Stimulated activated CD8-positive, alpha-beta memory T cell treated with anti-CD3 and anti-CD28 coated beads, Interleukin-7, amount 100 ng/mL, for 48 hours (primary cell): ENCODE measurements around the gene WNT7B.

Source experiments
- DNase-seq, 2 donors: peaks; one replicate each; pipeline ENCODE4 v3.0.0-alpha.2; 2020; ENCODE audit warnings: low read depth in 1 of 2; ENCODE audit errors: extremely low read depth in 1 of 2

WNT7B gene

DNA sequence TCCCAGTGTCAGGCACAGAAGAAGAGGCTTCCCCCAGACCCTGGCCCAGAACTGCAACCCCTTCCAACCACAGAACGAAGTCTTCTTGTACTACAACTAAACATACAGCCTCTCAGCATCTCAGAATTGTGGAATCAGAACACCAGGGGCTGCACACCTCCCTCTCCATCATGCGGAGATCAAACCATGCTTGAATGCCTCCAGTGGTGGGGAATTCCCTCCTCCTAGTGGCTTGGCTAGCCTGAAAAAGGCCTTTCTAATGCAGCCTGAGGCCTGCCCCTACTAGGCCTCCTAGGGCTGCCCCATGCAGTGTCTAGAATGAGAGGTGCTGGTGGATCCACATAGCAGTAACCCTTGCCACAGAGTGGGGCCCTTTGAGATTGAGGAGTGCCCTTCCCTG lies 62.7 kb downstream of the WNT7B start:
- no peak for DNase-seq

DNA sequence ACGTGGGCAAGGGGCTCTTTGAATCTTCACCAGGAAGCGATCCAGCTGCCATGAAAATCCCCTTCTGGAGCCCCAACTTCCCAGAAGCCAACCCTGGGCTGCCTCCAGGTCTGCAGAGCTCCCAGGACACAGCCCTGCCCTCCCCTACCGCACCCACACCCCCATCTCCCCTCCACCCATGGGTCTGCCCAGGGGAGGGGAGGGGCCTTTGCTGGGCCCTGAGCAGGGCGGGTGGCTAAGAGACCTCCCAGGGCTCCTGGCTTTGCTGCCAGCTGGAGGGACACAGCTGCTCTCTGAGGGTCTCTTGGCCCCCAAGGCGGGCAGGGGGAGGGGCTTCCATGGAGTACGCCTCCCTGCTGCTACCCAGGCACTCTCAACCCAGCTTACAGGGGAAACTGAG lies 64.1 kb downstream of the WNT7B start:
- no peak for DNase-seq

DNA sequence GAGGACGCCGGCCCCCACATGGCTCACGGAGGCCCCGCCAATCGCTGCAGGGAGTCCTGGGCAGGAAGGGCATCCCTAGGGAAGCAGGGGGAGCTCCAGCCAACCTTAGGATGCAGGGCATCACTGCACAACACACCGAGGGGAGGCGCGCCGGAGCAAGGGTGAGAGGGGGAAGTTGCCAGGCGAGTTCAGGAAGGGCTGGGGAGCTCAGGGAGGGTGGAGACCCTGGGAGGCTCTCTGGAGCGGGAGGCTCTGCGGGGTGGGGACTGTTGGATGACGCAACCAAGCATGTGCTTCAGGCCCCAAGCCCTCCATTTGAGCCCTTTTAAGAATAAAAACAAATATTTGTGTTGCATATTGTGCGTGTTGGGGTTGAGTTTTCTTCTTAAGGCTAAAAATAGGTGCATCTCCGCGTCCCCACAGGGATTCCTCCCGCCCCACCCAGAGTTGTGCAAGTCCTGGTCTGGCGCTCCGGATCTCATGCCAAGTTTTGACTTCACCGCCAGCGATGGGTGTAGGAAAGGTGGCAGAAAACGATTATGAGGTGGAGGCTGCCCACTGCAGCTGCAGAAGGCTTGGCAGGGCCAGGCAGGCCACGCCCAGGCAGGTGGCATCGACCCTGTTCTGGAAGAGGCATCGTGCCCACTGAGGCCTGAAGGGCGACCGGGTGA lies 65.2 kb downstream of the WNT7B start:
- no peak for DNase-seq

DNA sequence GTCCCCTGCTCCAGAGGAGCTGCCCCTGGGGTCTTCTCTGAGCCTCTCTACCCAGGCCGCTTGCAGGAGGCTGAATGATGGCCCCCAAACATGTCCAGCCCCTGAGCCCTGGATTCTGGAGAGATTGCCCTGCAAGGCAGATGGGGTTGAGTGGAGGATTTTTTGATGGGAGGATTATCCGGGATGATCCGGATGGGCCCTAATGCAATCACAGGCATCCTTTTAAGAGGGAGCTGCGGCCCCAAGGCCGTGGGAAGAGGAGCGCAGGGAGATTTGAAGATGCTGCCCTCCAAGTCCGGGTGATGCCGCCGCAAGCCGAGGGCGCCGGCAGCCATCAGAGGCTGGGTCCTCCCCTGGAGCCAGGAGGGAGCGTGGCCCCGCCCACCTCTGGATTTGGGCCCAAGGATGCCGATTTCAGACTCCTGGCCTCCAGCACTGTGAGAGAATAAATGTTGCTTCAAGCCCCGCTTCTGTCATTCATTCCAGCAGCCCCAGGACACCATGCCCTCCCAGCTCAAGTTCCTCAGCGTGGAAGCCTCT lies 66.0 kb downstream of the WNT7B start:
- no peak for DNase-seq

DNA sequence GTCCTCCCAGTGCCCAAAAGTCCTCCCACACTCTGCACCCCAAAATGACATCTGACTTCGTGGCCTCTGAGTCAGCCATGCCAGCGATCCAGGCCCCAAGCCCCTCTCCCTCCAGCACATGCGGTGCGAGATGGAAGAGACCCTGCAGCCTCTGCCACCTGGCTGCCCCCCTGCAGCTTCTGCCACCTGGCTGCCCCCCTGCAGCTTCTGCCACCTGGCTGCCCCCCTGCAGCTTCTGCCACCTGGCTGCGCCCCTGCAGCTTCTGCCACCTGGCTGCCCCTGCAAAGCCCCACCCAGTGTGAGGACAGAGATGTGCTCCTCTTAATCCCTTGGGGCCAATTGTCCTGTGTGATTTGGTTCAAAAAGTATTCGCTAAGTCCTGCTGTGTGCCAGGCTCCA lies 68.0 kb downstream of the WNT7B start:
- no peak for DNase-seq

DNA sequence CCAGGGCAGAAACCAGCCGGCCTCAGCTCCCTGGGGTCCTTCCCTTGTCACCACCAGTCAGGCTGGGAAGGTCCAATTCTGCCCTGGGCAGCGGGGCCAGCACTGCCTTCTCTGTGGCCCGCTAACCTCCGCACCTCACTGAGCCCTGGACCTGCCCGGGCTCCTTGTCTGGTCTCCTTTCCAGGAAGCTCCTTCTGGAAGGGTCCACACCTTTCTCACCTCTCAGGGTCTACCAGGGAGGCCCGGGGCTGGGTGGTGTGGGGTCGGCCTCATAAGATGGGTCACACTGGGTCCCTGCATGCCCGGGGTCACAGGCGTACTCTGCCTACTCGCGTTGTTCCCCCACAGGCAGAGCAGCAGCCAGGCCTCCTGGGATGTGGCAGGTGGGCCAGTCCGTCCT lies 69.0 kb downstream of the WNT7B start:
- no peak for DNase-seq

DNA sequence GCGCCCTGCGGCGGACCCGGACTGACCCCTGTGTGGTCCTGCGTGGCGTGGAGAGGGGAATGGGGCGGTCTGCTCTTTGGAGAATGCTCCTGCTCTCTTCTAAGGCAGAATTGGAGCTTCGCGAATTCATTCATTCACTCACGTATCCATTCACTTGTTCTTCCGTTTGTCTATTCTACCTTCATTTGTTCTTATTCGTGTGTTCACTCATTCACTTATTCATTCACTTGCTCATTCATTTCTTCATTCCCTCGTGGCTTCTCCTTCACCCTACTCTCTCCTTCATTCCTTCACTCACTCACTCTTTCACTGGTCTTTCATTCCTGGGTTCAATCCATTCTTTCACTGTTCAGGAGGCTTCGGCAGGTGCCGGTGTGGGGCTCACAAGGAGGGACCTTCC lies 69.6 kb downstream of the WNT7B start:
- no peak for DNase-seq

DNA sequence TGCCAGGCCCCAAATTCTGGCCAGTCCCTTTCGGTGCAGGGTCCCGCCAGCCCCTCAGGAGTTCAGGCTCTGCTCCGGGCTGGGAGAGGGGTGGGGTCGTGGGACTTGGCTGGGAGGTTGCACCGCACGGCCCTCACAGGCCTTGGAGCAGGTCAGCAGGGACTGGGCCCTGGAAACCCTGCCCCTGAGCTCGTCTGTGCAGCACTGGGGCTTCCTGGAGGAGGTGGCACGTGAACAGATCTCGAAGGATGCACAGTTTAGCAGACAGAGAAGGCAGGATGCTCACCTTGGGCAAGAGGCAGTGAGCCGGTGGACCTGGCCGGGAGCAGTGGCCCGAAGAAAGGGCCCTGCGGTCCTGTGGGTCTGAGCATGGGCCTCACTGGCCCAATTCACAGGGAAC lies 70.0 kb downstream of the WNT7B start:
- DNase-seq = no peak

DNA sequence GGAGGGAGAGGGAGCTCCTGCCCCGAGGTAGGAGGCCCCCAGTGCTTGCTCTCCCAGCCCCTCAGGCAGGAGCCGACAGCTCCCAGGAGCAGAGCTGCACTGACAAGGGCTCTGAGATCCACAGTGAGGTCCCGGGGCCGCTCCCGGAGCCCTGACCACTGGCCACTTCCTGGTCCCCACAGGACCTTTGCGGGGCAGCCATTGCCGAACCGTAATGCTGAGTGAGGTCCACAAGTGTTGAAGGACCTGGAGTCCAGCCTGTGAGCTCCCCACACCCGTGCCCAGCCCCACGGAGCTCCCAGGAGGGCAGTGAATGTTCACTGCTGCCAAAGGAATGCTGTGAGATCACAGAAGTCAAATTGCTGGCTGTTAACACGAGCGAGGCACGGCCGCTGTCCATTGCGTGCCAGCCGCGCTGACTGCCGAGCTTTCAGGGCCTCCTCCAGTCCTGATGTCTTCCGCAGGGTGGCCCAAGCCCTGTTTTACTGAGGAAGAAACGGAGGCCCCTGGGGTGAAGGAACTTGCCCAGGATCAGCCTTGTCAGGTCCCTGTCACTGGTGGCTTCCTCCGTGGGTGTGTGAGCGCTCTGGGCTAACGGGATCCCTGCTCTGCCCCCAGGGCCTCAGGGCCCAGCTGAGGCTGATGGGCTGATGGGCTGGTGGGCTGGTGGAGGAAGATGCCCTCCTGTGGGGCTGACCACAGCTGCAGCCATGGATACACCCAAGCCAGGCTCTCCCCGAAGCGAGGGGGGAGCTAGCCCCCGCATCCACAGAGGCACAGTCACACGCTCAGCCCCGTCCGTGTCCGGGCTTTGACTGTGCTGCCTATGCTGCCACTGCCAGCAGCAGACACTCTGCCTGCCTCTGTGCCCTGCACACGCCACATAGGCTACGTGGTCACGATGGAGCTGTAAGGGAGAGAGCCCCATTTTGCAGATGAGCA lies 70.8 kb downstream of the WNT7B start:
- DNase-seq = no peak

DNA sequence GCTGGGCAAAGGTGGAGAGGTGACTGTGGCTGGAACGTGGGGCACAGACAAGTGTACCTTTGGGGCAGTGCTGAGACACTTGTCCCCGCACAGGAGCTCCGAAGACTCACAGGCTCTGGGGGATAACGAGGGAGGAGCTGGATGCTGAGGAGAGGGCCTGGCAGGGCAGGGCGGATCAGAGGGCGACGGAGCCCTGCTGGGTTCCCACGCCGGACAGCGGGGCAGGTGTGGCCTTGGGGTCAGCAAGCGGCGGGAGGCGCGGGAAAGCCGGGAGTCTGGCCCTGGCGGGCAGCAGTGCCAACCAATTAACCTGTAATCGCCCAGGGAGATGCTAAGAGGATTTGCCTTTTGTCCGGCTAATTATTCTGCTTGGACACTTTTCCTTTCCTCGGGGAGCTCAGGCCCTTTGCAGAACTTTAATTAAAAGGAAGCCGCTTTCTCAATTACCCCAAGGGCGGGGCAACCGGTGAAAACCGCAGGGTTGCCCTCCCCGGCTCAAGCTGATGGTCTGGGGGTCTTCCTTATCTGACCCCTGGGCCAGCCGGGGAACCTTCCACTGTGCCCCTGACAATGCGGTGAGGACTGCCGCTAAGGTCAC lies 71.5 kb downstream of the WNT7B start:
- DNase-seq = no peak

DNA sequence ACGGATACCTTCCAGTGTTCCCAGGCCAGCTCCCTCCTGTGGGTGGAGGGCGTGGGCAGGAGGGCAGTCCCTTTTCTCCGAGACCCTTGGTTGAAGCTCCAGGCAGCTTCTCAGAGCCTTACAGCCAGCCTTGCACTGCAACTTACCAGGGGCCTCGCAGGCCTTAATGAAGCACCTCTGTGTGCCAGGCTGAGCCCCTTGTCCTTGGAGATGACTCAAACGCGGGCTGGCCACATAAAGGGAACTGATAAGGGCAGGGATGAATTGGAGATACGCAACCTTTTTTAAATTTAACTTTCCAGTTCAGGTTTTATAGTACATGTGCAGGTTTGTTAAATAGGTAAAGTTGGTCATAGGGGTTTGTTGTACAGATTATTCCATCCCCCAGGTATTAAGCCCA lies 72.7 kb downstream of the WNT7B start:
- DNase-seq = no peak

DNA sequence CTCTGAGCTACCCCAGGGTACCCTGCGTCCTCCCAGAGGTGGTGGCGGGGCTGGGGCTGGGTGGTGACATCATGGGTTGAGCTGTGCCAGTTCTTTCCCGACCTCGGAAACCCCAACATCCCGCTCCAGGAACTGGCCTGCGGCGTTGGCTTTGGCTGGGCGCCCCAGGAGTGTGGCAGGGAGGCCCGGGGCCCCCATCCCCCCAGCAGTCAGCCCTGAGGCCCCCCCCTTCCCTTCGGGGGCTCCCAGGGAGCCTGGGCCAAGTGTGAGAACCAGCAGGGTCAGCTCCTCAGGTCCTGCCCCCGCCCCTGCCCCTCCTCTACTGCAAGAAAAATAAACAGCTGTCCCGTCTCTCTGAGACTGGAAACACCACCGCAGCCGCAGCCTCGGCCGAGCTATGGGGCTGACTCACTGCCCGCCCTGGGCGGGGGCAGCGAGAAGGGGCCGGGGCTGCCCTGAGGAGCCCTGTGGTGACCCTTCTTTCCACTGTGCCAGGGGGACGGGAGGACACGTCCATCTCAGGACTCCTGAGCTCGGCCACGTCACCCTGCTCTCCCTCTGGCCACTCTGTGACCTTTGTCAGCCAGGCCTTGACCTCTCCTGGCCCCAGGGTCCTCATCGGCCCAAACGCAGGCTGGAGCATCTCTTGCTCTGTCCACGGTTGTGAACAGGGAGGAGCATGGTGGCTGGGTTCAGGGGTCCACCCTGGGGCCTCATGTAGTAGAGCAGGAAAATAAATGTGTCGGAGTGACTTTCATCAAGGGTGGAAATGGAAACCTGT lies 73.4 kb downstream of the WNT7B start:
- DNase-seq = no peak

DNA sequence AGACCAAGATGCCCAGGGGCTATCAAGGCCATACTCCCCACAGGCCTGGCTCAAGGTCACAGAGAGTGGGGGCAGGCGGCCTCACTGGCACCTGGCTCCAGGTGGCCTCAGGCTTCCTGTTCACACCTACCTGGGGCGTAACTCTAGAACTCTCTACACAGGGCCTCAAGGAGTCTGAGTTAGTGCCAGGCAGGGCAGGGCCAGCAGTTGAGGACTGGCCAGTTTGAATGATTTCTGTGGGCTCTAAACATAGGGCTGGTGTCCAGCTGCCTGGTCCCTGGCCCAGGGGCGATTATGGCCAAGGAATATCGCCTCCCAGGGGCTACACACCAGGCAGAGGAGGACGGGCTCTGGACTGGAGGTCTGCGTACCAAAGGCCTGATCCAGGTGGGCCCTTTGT lies 79.2 kb downstream of the WNT7B start:
- no peak for DNase-seq

DNA sequence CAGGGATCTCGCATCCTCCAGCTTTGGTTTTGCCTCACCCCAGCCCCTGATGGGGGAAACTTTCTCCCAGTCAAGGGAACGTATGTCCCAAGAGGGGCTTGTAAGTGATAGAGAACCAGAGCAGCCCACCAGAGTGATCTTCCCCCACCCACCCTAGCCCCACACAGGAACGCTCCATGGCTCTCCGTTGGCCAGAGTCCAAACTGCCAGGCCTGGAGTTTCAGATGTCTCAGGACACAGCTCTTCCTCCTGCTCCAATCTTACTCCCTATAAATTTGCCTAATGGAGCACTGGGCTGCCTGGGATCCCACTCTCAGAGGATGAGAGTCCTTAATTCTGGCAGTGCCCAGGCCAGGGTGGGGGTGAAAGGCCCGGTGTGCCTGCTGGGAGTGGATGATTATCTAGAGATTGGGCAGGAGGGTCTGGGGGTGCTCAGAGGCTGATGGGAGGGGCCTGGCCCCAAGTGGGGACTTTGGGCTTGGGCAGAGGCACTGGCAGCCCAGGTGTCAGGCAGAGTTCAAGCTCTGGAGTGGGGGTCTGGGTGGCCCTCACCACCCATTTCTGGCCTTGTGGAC lies 79.9 kb downstream of the WNT7B start:
- DNase-seq = no peak

DNA sequence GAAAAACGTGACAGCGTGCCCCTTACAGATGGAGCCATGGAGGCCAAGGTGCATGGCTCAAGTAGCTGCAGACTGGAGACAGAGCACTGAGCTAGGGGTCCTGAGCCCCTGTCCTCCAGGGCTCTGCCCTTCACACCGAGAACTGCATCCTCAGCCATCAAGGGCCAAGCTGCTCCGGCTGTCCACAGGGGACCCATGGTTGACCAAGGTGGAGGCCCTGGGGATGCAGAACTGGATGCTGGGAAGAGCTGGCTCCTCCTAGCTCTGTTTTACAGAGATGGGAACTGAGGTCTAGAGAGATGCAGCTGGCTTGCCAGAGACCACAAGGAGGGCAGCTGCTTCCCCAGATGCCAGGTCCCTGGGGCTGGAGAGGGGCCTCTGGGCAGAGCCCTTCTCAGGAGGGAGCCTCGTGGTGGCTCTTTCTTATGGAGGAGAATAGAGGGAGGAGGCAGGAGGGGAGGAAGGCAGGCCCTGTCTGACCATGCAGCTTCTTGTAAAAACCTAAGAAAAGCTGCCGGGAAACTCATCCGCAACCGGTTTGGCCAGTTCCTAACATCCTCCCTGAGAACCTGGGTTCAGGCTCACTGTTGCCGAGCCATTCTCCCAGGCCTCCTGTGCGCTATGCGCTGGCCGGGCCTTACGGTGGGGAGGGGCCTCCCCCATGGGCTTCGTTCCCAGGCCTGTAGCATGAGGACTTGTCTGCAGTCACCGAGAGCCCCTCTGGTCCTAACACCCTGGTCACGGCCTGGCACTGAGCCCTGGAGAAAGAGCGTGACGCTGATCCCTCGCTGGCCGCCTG lies 80.6 kb downstream of the WNT7B start:
- DNase-seq = no peak

DNA sequence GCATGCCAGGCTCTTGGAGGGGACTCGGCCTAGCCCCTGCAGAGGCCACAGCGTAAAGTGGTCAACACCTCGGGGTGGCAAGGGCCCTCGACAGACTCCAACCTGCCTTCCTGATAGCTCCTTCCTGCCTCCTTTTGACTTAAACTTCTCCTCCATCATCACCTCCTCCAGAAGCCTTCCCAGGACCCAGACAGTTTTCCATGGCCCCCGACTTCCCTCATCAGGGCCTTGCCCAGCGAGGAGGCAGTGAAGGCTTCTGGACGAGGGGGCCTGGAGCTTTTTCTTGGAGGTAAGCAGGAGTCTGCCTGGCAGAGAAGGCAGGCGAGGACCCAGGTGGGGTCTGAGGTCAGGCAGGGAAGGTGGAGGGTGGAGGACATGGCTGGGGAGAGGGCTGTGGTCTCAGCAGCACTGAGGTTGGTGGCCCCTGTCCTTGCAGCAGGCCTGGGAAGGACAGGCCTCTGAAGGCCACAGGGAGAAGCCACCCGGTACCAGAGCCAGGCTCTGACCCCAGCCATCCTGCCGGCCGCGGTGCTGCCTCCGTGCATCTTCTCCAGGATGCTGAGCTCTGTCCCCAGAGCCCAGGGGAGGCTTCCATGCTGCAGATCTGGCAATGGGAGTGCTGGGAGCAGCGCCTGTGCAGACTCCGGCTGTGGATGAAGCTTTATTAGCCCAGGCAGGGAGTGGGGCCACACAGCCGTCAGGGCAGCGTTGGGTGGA lies 81.4 kb downstream of the WNT7B start:
- no peak for DNase-seq

DNA sequence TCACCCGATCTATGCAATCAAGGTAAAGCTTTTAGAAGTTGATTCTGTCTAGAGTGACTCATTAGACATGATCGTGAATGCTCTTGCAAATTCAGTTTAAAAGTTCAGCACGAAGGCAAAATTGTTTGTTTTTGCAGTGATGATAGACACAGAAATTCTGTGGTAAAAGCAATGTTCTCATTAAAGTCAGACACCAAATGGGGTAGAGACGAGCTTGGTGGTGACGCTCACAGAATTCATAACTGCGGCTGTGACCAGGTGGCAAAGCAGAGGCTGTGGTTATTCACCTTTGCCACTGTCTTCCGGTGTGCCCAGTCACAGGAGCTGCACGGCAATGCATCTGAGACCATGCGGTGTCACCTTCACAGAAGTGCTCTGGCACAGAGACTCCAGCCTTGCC lies 83.4 kb downstream of the WNT7B start:
- DNase-seq = no peak

DNA sequence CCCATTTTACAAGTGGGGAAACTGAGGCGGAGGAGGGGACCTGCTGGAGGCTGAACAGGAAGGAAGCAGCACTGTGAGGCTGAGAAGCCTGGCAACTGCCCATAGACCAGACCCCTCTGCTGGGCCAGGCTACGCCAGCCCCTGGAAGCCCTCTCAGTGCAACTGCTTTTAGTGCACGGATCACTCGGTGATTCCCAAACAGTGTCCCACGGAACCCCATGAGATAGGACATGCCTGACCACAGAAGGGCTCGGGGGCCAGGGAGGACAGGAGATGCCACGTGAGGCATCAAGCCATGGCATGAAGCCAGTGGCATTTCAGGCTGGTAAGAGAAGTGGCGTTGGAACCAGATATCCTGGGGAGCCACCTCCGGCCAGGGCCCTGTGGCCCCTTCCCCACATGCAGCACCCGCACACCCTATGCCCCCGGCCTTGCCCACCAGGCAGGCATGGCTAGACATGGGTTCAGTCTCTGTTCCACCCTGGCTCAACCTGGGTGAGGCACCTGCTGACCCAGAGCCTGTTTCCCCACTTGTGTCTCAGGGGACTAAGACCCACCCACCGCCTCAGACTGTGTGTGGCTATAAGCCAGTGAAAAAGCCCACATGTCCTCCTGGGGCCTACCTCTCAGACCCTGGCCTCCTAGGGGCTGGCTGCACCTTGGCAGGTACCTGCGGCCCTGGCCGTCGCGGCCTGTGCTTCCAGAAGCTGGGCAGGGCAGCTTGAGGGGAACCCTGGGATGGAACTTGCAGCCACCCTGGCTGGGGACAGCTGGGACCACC lies 84.1 kb downstream of the WNT7B start:
- DNase-seq = no peak
